Neural progenitor cell (in vitro differentiated cells): Measurements from ENCODE around the gene CKS2.

Experiments used
- EZH2 ChIP-seq: fragments of 200-600 bp; sonication (generic); IDR thresholded peaks from 2 replicates; pipeline ENCODE4 v1.6.1; 2017; ENCODE audit warnings: antibody characterized with exemption, mild to moderate bottlenecking, moderate library complexity
- TF ChIP-seq, protein P1 (sequence below): fragments of 200-600 bp; sonication (generic); IDR thresholded peaks from 2 replicates; pipeline ENCODE4 v1.5.1; 2017; ENCODE audit warnings: antibody characterized with exemption, mild to moderate bottlenecking

DNA sequence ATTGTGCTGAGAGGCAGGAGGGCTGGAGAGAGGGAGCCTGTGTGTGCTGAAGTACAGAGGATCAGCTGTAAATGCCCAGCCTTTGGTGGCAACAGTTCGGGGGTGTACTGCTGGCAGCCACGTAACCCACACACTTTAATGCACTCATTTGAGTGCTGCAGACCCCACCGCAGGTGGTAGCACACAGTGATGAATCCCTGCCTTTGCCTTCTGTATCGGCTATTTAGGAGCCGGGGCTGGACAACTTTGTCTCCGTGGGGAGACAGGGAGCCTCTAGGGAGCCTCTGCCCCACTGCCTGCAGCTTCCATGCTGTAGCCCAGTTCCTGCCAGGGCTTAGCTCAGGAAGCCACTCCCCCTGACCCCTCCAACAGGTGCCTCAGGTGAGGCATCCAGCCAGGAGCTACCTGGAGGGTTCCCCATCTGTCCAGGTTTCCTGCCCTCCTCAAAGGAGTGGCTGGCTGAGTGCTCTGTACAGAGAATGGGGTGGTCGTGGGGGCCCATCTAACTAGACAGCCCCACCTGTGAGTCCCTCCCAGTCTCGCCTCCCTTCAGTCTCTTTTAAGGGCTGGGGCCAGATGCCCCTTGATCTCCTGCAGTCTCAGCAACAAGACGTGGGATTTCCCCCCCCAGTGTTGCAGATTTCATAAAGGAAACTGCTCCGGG lies 51.8 kb downstream of the CKS2 start:
- TF ChIP-seq, protein P1, sequence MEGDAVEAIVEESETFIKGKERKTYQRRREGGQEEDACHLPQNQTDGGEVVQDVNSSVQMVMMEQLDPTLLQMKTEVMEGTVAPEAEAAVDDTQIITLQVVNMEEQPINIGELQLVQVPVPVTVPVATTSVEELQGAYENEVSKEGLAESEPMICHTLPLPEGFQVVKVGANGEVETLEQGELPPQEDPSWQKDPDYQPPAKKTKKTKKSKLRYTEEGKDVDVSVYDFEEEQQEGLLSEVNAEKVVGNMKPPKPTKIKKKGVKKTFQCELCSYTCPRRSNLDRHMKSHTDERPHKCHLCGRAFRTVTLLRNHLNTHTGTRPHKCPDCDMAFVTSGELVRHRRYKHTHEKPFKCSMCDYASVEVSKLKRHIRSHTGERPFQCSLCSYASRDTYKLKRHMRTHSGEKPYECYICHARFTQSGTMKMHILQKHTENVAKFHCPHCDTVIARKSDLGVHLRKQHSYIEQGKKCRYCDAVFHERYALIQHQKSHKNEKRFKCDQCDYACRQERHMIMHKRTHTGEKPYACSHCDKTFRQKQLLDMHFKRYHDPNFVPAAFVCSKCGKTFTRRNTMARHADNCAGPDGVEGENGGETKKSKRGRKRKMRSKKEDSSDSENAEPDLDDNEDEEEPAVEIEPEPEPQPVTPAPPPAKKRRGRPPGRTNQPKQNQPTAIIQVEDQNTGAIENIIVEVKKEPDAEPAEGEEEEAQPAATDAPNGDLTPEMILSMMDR: no peak
- TF ChIP-seq EZH2: no peak
